Muscle layer of colon (tissue), 2 donors: Measurements from ENCODE around the gene STK10.

Experiments used
- H3K27ac ChIP-seq: one replicate; pipeline ENCODE4 v1.7.0; 2013; ENCODE audit warnings: low read depth, mild to moderate bottlenecking, low read length, moderate library complexity
- H3K27me3 ChIP-seq, 2 donors: one replicate each; pipeline ENCODE4 v1.7.0; 2013; ENCODE audit warnings: low read length in 2 of 2, mild to moderate bottlenecking in 2 of 2; ENCODE audit not compliant: insufficient read depth in 2 of 2, control insufficient read depth in 1 of 2
- H3K36me3 ChIP-seq: one replicate; pipeline ENCODE4 v1.7.0; 2013; ENCODE audit warnings: mild to moderate bottlenecking, low read length; ENCODE audit not compliant: insufficient read depth
- H3K4me1 ChIP-seq: one replicate; pipeline ENCODE4 v1.7.0; 2013; ENCODE audit warnings: mild to moderate bottlenecking, low read length; ENCODE audit not compliant: insufficient read depth
- H3K4me3 ChIP-seq, 2 donors: one replicate each; pipeline ENCODE4 v1.7.0; 2013; ENCODE audit warnings: low read length in 2 of 2, low read depth in 1 of 2, mild to moderate bottlenecking in 1 of 2, moderate library complexity in 1 of 2
- H3K9ac ChIP-seq: one replicate; pipeline ENCODE4 v1.7.0; 2013; ENCODE audit warnings: low read length
- H3K9me3 ChIP-seq: one replicate; pipeline ENCODE4 v1.7.0; 2013; ENCODE audit warnings: mild to moderate bottlenecking, low read length
- donor health status: abdominal sarcoma.
- donor health status: Adenocarcinoma of cecum.

The STK10 gene

DNA sequence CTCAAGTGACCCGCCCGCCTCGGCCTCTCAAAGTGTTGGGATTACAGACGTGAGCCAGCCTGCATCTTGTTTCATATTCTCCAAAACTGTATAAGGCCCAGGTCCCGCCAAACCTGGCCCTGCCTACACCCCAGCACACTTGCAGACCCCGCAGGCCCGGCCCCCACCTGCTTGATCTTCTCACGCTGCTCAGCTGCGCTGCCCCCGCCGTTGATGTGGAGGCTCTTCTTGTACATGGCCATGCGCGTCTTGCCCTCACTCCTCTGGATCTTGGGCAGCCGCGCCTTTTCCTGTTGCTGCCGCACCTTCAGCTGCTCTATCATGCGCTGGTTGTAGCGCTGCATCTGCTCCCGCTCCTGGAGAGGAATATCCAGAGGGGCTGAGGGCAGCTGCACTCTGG, 132.6 kb downstream of the STK10 start:
- Histone ChIP-seq H3K27me3 (no peaks in the 10 kb centered on the region), H3K36me3 (no peaks in the 10 kb centered on the region), H3K27ac (no peak overlapping the region), H3K4me1 (peaks cover 12% of the 10 kb centered on the region), H3K9me3 (no peaks in the 10 kb centered on the region), H3K4me3 (no peak overlapping the region), H3K9ac (no peak overlapping the region)

DNA sequence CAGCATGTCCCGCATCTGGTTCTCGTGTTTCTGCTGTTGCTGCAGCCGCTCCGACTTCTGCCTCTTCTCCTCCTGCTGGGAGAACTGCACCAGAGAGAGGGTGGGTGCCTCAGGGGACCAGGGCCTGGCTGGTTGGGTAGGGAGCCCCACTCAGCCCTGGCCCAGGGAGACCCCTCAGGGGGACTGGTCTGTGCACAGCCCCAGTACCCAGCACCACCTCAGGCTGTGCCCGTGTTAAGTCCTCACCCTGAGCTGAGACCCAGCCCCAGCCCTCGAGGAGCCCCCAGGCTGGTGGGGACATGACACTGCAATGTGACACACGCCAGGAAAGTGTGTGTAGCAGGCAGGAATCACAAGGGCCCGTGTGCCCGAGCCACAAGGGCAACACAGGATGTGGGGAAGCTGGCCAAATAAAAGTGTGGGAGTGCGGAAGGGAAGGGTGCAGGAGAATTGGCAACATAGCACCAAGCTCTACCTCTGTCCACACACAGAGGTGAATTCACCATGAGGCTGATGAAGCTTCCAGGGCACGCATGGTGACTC, 133.3 kb downstream of the STK10 start:
- Histone ChIP-seq H3K4me1 (peaks cover 12% of the 10 kb centered on the region), H3K9me3 (no peaks in the 10 kb centered on the region), H3K27ac (no peak overlapping the region), H3K36me3 (no peaks in the 10 kb centered on the region), H3K27me3 (no peaks in the 10 kb centered on the region), H3K4me3 (no peak overlapping the region), H3K9ac (no peak overlapping the region)

DNA sequence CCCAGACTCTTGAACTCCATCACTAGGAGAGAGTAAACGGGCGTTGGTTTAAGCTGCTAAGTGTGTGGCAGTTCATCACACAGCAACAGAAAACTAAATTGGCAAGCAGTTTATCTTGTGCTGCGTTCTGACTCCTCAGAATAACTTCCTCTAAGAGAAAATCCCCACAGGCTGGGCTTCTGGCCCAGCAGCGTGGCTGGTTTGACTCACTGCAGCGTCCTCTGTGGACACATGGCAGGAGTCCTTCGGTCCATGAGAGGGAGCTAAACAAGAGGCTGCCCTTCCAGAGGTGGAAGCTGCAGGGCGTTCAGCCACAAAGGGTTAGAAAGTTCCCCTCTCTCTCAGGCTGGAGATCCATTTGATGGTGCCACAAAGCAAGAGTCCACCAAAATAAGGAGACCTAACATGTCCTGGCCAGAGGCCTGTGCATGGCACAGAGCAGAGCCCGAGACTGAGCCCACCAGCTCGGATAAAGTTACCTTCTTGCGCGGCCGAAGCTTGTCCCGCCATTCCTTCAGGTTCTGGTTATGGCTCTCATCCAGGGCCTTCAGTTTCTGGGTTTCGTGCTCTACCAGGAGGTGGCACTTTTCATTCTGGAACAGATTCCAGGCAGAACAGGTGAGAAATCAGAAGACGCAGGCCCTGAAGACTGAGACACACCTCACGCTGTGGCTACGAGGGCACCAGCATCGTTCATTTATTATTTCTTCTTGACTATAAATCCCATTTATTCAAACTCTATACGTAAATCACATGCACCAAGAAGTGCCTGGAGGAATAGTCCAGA, 135.4 kb downstream of the STK10 start:
- Histone ChIP-seq H3K9me3 (no peaks in the 10 kb centered on the region), H3K4me1 (peaks cover 12% of the 10 kb centered on the region), H3K9ac (no peak overlapping the region), H3K4me3 (no peak overlapping the region), H3K27me3 (no peaks in the 10 kb centered on the region), H3K36me3 (peaks cover 12% of the 10 kb centered on the region), H3K27ac (peak overlapping the region; percentile 42)

DNA sequence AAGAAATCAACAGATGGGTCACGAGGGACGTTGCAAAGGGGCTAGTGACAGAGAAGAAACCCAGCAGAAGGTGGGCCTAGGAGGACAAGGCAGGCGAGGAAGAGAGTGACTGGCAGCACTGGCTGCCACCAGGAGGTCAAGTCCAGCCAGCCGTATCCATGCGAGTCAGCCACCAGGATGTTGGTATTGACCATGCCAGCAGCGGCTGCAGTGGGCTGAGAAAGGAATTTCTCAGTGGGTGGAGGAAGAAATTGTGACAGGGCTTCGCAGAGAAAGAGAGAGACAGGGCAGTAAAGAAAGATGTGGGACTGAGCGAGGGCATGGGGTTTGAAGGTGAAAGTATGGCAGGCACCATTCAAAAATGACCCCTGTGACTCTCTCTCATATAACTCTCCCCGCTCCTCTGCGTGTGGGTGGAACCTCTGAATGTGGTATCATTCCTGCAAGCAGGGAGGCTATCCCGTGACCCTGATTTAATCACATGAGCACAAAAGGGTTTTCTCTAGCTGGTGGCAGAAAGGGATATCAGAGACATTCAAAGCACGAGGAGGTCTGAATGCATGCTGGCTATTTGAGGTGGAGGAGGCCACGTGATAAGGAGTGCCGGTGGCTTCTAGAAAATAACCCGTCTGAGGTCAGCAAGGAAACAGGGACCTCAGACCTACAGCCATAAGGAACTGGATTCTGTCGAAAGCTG, 136.2 kb downstream of the STK10 start:
- peaks cover 12% of the 10 kb centered on the region for H3K36me3 ChIP-seq
- peaks cover 12% of the 10 kb centered on the region for H3K4me1 ChIP-seq
- no peak overlapping the region for H3K9ac ChIP-seq
- H3K27ac ChIP-seq = peak overlapping the region; percentile 42
- no peak overlapping the region for H3K4me3 ChIP-seq
- no peaks in the 10 kb centered on the region for H3K9me3 ChIP-seq
- no peaks in the 10 kb centered on the region for H3K27me3 ChIP-seq

DNA sequence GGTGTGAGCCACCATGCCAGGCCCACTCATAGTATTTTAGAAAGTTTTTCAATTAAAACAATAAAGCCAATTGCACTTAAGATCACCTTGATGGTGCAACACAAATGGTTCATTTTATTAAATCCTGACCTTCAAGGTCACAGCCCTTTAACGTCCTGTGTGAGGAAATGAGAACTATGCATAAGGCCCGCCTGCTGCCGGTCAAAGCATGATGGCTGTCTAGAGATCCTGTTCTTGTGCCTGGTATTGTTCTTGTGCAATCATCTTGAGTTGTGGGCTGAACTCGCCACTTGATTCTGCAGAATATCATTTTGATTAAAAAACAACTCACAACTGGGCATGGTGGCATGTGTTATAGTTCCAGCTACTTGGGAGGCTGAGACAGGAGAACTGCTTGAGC, 137.9 kb downstream of the STK10 start:
- Histone ChIP-seq H3K27me3 (no peaks in the 10 kb centered on the region), H3K27ac (no peak overlapping the region), H3K9me3 (no peaks in the 10 kb centered on the region), H3K36me3 (peaks cover 12% of the 10 kb centered on the region), H3K9ac (no peak overlapping the region), H3K4me3 (no peak overlapping the region), H3K4me1 (peaks cover 12% of the 10 kb centered on the region)

DNA sequence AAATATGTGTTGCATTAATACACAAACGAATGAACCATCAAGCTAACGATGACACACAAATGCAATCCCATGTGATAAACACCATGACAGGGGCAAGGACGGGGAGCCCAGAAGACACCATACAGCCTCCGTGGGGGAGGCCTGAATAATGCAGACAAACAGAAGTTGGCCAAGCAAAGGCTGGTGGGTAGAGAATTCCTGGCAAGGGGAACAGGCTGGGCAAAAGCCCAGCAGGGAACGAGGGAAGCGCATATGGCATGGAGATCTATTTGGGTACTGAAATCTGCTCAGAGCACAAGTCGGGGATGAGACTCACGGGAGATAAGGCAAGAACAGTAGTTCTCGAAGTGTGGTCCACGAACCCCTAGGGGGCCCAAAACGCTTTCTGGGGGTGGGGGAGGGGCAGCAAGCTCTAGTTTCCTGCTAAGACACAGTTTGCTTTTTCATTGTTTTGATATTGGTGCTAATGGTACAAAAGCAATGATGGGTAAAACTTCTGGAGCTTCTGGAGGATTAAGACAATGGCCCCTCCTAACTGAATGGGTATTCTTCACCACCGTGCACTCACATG, 138.7 kb downstream of the STK10 start:
- no peak overlapping the region for H3K9ac ChIP-seq

DNA sequence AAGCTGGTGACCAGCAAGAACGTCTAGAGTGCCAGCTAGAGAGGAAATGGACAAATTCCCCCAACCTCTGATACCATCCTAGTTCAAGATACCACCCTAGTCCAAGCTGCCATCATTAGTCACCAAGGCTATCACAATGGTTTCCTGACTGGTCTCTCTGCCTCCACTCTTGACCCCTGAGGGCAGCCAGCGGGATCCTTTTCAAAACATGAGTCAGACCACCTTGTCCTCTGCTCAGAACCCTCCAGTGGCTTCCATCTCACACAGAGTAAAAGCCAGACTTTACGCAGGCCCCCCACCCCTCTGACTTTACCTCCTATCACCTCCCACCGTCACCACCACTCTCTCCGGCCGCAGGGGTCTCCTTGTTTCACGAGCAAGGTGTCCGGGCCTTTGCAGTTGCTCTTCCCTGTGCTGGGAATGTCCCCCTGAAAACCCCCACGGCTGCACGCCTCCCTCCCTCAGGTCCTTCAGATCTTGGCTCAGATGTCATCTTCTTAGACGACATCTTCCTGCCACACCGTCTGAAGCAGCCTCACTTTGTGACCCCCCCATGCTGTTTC, 139.4 kb downstream of the STK10 start:
- Histone ChIP-seq H3K4me3 (no peak overlapping the region), H3K36me3 (peaks cover 24% of the 10 kb centered on the region), H3K4me1 (peaks cover 12% of the 10 kb centered on the region), H3K27me3 (no peaks in the 10 kb centered on the region), H3K27ac (no peak overlapping the region), H3K9me3 (no peaks in the 10 kb centered on the region), H3K9ac (no peak overlapping the region)

More for the DNA sequence above, 138.7 kb downstream of the STK10 start:
- Histone ChIP-seq H3K36me3 (peaks cover 18% of the 10 kb centered on the region), H3K27ac (no peak overlapping the region), H3K27me3 (no peaks in the 10 kb centered on the region), H3K4me1 (peaks cover 12% of the 10 kb centered on the region), H3K9me3 (no peaks in the 10 kb centered on the region), H3K4me3 (no peak overlapping the region)

DNA sequence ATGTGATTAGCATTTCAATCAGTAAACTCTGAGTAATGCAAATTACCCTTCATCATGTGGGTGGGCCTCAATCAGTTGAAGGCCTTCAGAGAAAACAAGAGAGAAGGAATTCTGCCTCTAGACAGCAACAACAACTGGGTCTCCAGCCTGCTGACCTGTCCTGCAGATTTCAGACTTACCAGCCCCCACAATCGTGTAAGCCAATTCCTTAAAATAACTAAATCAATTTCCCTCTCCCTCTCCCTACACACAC, 139.9 kb downstream of the STK10 start:
- H3K4me3 ChIP-seq = no peak overlapping the region
- peaks cover 12% of the 10 kb centered on the region for H3K4me1 ChIP-seq
- no peaks in the 10 kb centered on the region for H3K9me3 ChIP-seq
- peaks cover 29% of the 10 kb centered on the region for H3K36me3 ChIP-seq
- H3K9ac ChIP-seq = no peak overlapping the region
- H3K27me3 ChIP-seq = no peaks in the 10 kb centered on the region
- H3K27ac ChIP-seq = no peak overlapping the region

DNA sequence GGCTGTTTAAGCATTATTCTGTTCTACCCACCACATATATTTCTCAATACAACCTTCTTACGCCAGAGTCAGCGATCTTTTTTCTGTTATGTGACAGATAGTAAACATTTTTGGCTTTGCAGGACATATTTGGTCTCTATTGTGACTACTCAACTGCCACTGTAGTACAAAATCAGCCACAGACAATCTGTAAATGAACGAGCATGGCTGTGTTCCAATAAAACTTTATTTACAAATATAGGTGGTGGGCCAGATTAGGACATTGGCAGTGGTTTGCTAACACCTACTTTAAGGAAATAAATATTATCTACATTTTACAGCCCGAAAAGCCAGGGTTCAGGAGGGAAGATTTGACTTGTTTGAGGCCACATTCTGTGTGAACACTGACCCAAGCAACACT, 141.4 kb downstream of the STK10 start:
- no peak overlapping the region for H3K27ac ChIP-seq
- H3K4me1 ChIP-seq = no peaks in the 10 kb centered on the region
- H3K27me3 ChIP-seq = no peaks in the 10 kb centered on the region
- H3K36me3 ChIP-seq = peaks cover 29% of the 10 kb centered on the region
- no peaks in the 10 kb centered on the region for H3K9me3 ChIP-seq
- H3K4me3 ChIP-seq = no peak overlapping the region
- H3K9ac ChIP-seq = no peak overlapping the region

DNA sequence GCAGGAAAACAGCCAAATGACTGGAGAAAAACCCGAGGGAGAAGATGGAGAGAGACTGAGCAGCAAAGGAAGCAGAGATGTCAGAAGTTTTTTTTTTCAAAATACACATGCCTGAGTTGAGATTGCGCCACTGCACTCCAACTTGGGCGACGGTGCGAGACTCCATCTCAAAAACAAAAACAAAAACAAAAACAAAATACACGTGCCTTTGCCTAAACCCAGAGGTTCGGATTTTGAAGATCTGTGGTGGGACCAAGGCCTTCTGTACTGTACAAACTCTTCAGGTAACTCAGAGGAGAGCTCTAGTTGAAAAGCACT, 142.8 kb downstream of the STK10 start:
- H3K27ac ChIP-seq = no peak overlapping the region
- H3K9me3 ChIP-seq = no peaks in the 10 kb centered on the region
- H3K4me3 ChIP-seq = no peak overlapping the region
- no peak overlapping the region for H3K9ac ChIP-seq
- no peaks in the 10 kb centered on the region for H3K4me1 ChIP-seq
- H3K36me3 ChIP-seq = peaks cover 29% of the 10 kb centered on the region
- H3K27me3 ChIP-seq = no peaks in the 10 kb centered on the region

DNA sequence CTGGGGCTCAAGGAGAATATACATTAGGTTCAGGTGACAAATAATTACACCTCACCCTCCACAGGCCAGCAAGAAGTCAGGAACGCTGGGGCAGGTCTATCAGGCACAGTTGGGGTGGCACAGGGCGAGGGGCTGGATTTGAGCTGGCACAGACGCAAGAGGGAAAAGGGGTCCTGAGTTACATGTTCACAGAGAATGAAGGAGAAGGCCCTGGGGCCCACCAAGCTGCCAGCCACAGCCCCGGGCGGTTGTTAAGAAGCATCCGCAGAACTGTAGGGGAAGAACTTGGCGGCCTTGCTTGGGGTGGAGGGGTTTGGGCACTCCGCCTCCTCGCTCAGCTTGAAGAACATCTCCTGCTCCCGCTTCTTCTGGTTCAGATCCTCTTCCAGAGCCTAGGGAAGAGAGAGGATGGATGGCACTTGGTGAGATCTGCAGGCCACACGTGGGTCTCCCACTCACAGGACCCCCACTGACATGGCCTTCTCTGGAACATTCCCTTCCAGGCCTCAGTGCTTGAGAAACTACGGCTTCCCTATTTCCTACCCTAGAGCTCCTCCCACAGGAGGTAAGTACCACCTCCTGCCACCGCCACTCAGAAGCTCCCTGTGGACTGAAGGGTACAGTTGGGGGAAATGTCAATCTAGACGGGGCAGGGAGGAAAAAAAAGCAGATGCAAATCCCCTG, 143.3 kb downstream of the STK10 start:
- Histone ChIP-seq H3K4me1 (no peaks in the 10 kb centered on the region), H3K9me3 (no peaks in the 10 kb centered on the region), H3K4me3 (no peak overlapping the region), H3K27ac (no peak overlapping the region), H3K9ac (no peak overlapping the region), H3K36me3 (peaks cover 29% of the 10 kb centered on the region), H3K27me3 (no peaks in the 10 kb centered on the region)
